ENCODE data around the gene TRIM14.
"Not testable (repeated sequence)": the region's sequence is repeated elsewhere in the genome, so short reads cannot be mapped to it uniquely, and the experiment has no call there.

TRIM14 gene

GRCh38 chr9:98140503-98140902 lies 21.5 kb upstream of the TRIM14 start:
- no peak for DNase-seq

DNA sequence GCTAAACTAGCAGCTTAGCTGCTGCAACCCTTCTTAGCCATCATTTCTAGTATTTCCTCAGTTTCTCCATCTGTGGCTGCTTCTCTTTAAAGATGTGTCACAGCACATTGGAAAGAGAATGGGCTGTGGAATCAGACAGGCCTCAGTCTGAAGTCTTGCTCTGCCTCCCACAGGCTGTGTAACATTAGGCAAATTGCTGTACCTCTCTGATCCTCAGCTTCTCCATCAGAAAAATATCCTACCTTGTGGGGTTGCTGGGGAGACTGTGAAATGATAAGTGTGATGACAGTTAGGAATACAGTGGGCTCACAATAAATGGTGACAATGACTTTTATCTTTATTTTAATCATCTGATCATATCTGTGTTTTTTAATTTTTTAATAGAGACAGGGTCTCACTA lies 17.5 kb upstream of the TRIM14 start:
- DNase-seq, result no peak

DNA sequence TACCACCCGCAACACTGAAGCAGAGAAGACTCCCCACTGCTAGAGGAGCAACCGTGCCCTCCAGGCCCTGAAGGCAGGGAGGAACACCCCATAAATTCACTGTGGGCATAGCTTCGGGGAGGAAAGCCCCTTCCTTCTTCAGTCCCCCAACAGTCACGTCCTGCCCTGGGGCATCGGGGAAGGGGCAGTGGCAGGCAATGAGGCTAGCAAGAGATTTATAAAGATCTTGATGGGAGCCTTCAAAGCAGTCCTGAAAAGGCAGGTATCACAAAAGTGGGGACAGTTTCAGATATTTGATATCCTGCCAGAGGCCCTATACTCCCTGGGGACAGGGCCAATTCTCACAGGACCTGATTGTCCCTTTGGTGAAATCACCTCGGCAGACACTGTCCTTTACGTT lies 16.9 kb upstream of the TRIM14 start:
- no peak for DNase-seq

DNA sequence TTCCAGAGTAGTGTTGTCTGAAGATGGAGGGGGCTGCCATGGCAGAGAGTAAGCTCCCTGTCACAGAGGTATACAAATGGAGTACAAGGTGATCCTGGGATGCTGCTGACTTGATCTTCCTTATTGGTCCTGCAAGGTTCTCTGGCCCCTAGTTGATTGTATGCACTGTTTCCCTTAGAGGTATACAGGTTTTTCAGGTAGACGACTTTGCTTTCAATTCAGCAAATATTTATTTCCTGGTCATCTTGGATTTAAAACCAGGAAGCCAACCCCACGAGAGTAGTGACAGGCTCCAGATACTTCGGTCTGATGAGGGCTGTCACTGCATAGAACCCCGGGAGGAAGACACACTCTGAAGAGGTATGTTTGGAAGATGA lies 16.5 kb upstream of the TRIM14 start:
- no peak for DNase-seq

- DNase-seq, result no peak
Observed at GRCh38 chr9:98134702-98135557, 15.9 kb upstream of the TRIM14 start.

GRCh38 chr9:98132806-98133631 lies 14.0 kb upstream of the TRIM14 start:
- peak; percentile 77 for DNase-seq

DNA sequence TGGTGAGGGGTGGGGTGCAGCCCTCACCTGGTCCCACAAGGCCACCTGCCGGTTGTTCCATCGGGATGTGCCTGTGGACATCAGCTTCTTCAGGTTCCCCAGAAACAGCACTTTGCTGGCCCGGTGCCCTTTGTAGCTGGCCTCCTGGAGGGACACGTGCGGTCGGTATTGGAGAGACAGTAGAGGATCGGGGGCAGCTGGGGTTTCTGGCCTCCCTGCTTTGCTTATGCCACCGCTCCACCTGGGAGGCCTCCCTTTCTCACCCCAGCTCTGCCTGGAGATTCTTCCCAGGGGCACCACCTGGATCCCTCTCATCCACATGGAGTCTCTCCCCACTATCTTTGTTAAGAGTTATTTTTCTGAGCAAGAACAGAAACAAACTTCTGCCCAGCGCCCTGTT lies 13.1 kb upstream of the TRIM14 start:
- DNase-seq, result no peak

GRCh38 chr9:98130576-98131228 lies 11.7 kb upstream of the TRIM14 start:
- no peak for DNase-seq

GRCh38 chr9:98130060-98130459 lies 11.0 kb upstream of the TRIM14 start:
- not testable (repeated sequence) for DNase-seq

DNA sequence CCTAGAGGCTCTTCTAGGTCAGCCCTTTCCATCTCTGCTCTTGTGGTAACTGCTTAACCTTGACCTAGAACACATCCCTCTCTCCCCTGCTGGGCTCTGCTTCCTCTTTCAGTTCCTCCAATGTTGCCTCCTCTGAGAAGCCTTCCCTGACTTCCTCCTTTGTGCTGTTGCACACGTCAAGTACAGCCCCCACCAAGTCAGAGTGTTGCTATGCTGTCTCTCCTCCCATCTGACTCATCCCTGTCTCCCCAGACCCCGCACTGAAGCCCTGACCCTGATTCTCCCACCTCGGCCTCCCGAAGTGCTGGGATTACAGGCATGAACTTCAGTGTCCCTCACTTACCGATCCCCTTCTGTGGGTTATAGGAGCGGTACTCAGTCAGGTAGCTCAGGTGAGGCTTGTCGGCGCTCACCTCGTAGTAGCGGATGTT lies 10.4 kb upstream of the TRIM14 start:
- no peak for DNase-seq

DNA sequence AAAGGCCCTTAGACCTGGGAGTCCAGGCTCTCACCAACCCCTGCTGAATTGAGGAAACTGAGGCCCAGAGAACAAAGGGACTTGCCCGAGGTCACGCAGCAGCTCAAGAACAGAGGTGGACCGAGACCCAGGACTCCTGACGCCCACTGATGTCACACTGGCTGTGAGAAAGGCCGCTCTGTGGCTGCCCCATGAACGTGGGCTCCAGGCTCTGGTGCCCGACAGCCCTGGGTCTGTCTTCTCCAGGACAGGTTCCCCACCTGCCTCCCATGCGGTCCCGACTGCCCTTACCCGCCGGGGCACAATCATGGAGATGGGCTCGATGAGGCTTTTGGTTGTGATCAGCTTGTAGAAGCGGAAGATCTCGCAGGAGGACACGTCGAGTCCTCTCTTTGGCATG lies 9.3 kb upstream of the TRIM14 start:
- DNase-seq, result no peak

DNA sequence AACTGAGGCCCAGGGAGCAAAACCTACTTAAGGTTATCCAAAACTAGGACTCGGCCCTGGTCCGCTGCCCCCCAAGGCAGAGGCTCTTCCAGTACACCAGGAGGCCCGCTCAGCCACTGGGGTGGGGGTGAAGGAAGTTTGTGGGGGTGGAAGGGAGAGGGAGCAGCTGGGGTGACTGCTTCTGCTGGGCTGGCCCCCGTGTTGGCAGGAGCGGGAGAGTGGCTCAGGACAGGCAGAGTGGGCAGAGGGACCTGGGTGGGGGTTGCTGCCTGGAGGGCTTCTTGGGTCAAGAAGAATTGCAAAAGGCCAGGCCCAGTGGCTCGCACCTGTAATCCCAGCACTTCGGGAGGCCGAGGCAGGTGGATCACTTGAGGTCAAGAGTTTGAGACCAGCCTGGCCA lies 8.2 kb upstream of the TRIM14 start:
- DNase-seq, result no peak

GRCh38 chr9:98124637-98125426 lies 5.8 kb upstream of the TRIM14 start:
- DNase-seq, result no peak

- DNase-seq, result not testable (repeated sequence)
Observed at GRCh38 chr9:98124091-98124490, 5.1 kb upstream of the TRIM14 start.

- no peak for DNase-seq
Observed at GRCh38 chr9:98121058-98121457, 2.0 kb upstream of the TRIM14 start.

- DNase-seq, result no peak
Observed at GRCh38 chr9:98120476-98120875, 1.5 kb upstream of the TRIM14 start.

DNA sequence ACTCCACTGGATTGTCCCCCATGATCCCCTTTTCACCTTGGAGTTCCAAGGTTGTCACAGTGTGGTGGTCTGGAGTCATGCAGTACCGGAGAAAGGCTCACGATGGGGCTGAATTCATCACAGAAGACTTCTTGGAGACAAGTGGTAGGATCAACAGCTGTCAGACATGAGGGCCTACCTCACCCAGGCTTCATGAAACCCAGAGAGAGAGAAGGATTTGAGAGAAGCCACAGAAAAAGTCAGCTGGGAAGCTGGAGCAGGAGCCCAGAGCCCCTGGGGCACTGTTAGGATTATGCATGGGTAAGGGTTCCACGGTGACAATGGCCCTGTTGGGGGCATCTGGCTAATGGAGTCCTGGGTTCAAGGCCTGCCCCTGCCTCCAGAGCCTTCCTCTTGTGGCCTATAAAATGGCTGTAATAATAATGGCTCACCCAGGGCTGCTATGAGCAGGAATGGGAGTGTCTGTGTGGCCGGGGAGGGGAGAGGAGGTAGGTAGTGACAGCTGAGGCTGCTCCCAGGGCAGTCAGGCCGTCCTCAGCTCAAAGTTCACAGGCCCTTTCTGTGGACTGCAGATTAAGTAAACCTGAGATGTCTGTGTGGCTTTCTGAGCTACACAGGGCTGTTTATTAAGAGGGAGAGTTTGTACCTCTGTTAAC lies 910 bp downstream of the TRIM14 start:
- DNase-seq, result no peak

- DNase-seq, result not testable (repeated sequence)
Observed at GRCh38 chr9:98117097-98117496, 1.9 kb downstream of the TRIM14 start.

DNA sequence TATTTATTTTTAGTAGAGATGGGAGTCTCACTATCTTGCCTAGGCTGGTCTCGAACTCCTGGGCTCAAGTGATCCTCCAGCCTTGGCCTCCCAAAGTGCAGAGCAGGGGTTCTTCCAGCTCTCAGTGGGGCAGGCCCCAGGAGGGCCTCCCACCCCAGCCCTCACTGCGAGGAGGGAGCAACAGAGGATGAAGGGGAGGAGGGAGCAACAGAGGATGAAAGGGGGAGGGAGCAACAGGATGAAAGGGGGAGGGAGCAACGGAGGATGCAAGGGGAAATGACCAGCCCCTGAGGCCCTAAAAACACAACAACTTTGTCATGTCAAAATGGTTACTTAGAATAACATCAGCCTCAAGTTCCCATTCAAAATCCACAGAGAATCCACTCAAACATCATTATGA lies 10.0 kb downstream of the TRIM14 start:
- no peak for DNase-seq

DNA sequence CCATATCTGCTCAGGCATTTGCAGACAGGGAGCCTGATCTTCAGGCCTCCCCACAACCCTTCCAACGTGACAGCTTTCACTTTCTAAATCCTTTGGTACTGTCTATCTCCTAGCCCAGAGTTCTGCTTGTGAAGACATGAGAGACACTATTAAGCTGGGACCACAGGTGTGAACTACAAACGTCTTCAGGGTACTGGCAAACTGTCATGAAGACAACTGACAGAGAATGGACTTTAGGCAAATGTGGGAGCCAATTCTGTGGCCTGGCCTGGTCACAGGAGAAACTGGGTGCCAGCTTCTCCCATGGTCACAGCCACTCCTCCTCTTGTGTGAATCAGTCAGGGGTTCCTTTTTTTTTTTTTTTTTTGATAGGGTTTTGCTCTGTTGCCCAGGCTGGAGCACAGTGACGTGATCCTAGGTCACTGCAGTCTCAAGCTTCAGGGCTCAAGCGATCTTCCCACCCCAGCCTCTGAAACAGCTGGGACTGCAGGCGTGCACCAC lies 10.4 kb downstream of the TRIM14 start:
- DNase-seq, result no peak

GRCh38 chr9:98107926-98108325 lies 11.1 kb downstream of the TRIM14 start:
- no peak for DNase-seq

- DNase-seq, result no peak
Observed at GRCh38 chr9:98105006-98105405, 14.0 kb downstream of the TRIM14 start.

Measured in NCI-H1105 treated with DMSO at 0.1 percent for 48 hours (cell line).